SK-N-SH (cell line): Measurements from ENCODE around the gene GLYATL1. TPM values are rescaled to one million over a fixed set of nuclear protein-coding genes. Genes with fewer than 3 reads are reported as not detected.

ENCODE experiments used
- CTCF ChIA-PET: fragments of 300-600, 350-600 bp; formaldehyde crosslinking; extraction: SDS; loops from one replicate; lab custom pipeline; 2021; lab: Yijun Ruan, JAX
- POLR2A ChIA-PET: fragments of 350-600 bp; sonication (Branson Sonifier 250); formaldehyde crosslinking; extraction: SDS; loops from one replicate; lab custom pipeline; 2020; ENCODE audit warnings: antibody characterized with exemption, inconsistent platforms; lab: Yijun Ruan, JAX
- DNase-seq: peaks from one replicate; pipeline ENCODE4 v3.0.0; 2012
- H2AFZ ChIP-seq: fragments of 200-600 bp; sonication (generic); 2 replicates; pipeline ENCODE4 v1.8.1; 2016; ENCODE audit warnings: antibody characterized with exemption, mild to moderate bottlenecking, low read depth
- H3F3A ChIP-seq: fragments of 200-600 bp; sonication (generic); replicated peaks from 2 replicates; pipeline ENCODE3; 2016; ENCODE audit warnings: antibody characterized with exemption, mild to moderate bottlenecking; ENCODE audit not compliant: insufficient read depth
- H3K27ac ChIP-seq, 2 experiments: fragments of 200-500 bp in 1 of 2; fragments of 200-600 bp in 1 of 2; sonication (Bioruptor generic) in 1 of 2; sonication (generic), shearing (Covaris generic) in 1 of 2; 2 replicates each; pipeline versions ENCODE4 v1.5.1 to v1.6.1; 2014 to 2016; ENCODE audit warnings: low read depth in 2 of 2, inconsistent platforms in 1 of 2, low read length in 1 of 2, mild to moderate bottlenecking in 1 of 2, mixed read lengths in 1 of 2
- H3K27me3 ChIP-seq: fragments of 200-600 bp; sonication (generic), shearing (Covaris generic); 2 replicates; pipeline ENCODE4 v1.6.1; 2016; ENCODE audit warnings: mixed run types; ENCODE audit not compliant: insufficient read depth
- H3K36me3 ChIP-seq, 2 experiments: fragments of 200-500 bp in 1 of 2; fragments of 200-600 bp in 1 of 2; sonication (Bioruptor generic) in 1 of 2; sonication (generic) in 1 of 2; replicated peaks in 1 of 2; 2 replicates each; pipeline versions ENCODE3 to v1.5.1; 2014 to 2016; ENCODE audit warnings: low read length in 1 of 2, mild to moderate bottlenecking in 1 of 2; ENCODE audit not compliant: insufficient read depth in 2 of 2, control insufficient read depth in 1 of 2
- H3K4me1 ChIP-seq, 2 experiments: fragments of 200-500 bp in 1 of 2; fragments of 200-600 bp in 1 of 2; sonication (Bioruptor generic) in 1 of 2; sonication (generic), shearing (Covaris generic) in 1 of 2; 2 replicates each; pipeline versions ENCODE4 v1.5.1 to v1.6.1; 2014 to 2016; ENCODE audit warnings: low read depth in 1 of 2, low read length in 1 of 2, mixed run types in 1 of 2; ENCODE audit not compliant: insufficient read depth in 2 of 2, control insufficient read depth in 1 of 2
- H3K4me2 ChIP-seq: fragments of 200-600 bp; sonication (generic), shearing (Covaris generic); 2 replicates; pipeline ENCODE4 v1.6.1; 2017; ENCODE audit warnings: mixed run types
- H3K4me3 ChIP-seq, 2 experiments: fragments of 200-500 bp in 1 of 2; fragments of 200-600 bp in 1 of 2; sonication (Bioruptor generic) in 1 of 2; sonication (generic), shearing (Covaris generic) in 1 of 2; 2 replicates each; pipeline versions ENCODE4 v1.5.1 to v1.8.1; 2014 to 2016; ENCODE audit warnings: low read depth in 2 of 2, inconsistent platforms in 1 of 2, low read length in 1 of 2, mild to moderate bottlenecking in 1 of 2, mixed read lengths in 1 of 2, moderate library complexity in 1 of 2
- H3K79me2 ChIP-seq: fragments of 200-600 bp; sonication (generic); 2 replicates; pipeline ENCODE4 v1.8.1; 2017; ENCODE audit warnings: mild to moderate bottlenecking; ENCODE audit not compliant: insufficient read depth
- H3K9ac ChIP-seq: fragments of 200-600 bp; sonication (generic); 2 replicates; pipeline ENCODE4 v1.6.1; 2017; ENCODE audit warnings: mixed run types
- H3K9me2 ChIP-seq: fragments of 200-600 bp; sonication (generic); 2 replicates; pipeline ENCODE4 v1.6.1; 2017; ENCODE audit warnings: mixed run types
- H3K9me3 ChIP-seq: fragments of 200-600 bp; sonication (generic); 2 replicates; pipeline ENCODE4 v1.6.1; 2017; ENCODE audit warnings: mixed run types, mild to moderate bottlenecking, moderate library complexity
- H4K20me1 ChIP-seq: fragments of 200-600 bp; sonication (generic); 2 replicates; pipeline ENCODE4 v1.6.1; 2017; ENCODE audit warnings: mild to moderate bottlenecking, mixed run types; ENCODE audit not compliant: insufficient read depth
- CHD2 ChIP-seq: fragments of 150-350 bp; IDR thresholded peaks from 2 replicates; pipeline ENCODE4 v1.6.1; 2018; ENCODE audit warnings: low read length; ENCODE audit not compliant: partially characterized antibody
- EZH2phosphoT487 ChIP-seq: fragments of 200-600 bp; sonication (generic); IDR thresholded peaks from 2 replicates; pipeline ENCODE4 v1.6.1; 2017; ENCODE audit warnings: low read depth, mixed run types, mild to moderate bottlenecking, antibody characterized with exemption, moderate library complexity, borderline replicate concordance
- FOSL2 ChIP-seq: IDR thresholded peaks from 2 replicates; pipeline ENCODE4 v1.4.0; 2012; ENCODE audit warnings: low read depth, mild to moderate bottlenecking, moderate library complexity, borderline replicate concordance
- FOXJ3 ChIP-seq: sonication (generic); formaldehyde crosslinking; IDR thresholded peaks from 2 replicates; pipeline ENCODE4 v1.5.1; 2020; ENCODE audit warnings: mild to moderate bottlenecking, missing genetic modification reagents
- GABPA ChIP-seq: IDR thresholded peaks from 2 replicates; pipeline ENCODE4 v1.4.0; 2012; ENCODE audit warnings: low read depth, mild to moderate bottlenecking
- POLR2AphosphoS5 ChIP-seq: IDR thresholded peaks from 2 replicates; pipeline ENCODE4 v1.6.1; 2012; ENCODE audit warnings: low read depth, low read length
- RAD21 ChIP-seq: IDR thresholded peaks from 2 replicates; pipeline ENCODE4 v1.6.1; 2012; ENCODE audit warnings: mild to moderate bottlenecking, low read length
- RCOR1 ChIP-seq: fragments of 150-350 bp; IDR thresholded peaks from 2 replicates; pipeline ENCODE4 v1.6.1; 2017; ENCODE audit warnings: antibody characterized with exemption, low read length
- SIN3A ChIP-seq: IDR thresholded peaks from 2 replicates; pipeline ENCODE4 v1.6.1; 2012; ENCODE audit warnings: low read depth, mild to moderate bottlenecking, low read length, moderate library complexity, borderline replicate concordance
- TAF1 ChIP-seq: IDR thresholded peaks from 2 replicates; pipeline ENCODE4 v1.6.1; 2012; ENCODE audit warnings: low read depth, mild to moderate bottlenecking, low read length, moderate library complexity, borderline replicate concordance
- WGBS: methylation state at CpG from one replicate; pipeline ENCODE4 v1.1.6; 2017; ENCODE audit warnings: low lambda C conversion rate; 5-methylcytosine and 5-hydroxymethylcytosine counted together
- polyA plus RNA-seq, 3 experiments: library from polyadenylated mRNA; depleted of rRNA; stranded (reverse); fragments of >200 nt; gene quantifications; 2 replicates each; pipeline ENCODE4 v1.2.3, GENCODE V29; 2012
- TF ChIP-seq, protein P1 (sequence below): fragments of 200-600 bp; sonication (generic); IDR thresholded peaks from 2 replicates; pipeline ENCODE4 v1.6.1; 2017; ENCODE audit warnings: antibody characterized with exemption, mild to moderate bottlenecking, moderate library complexity
- TF ChIP-seq, protein P2 (sequence below): fragments of 150-350 bp; IDR thresholded peaks from 2 replicates; pipeline ENCODE4 v1.6.1; 2016; ENCODE audit warnings: mild to moderate bottlenecking, low read depth, low read length
- TF ChIP-seq, protein P3 (sequence below): fragments of 150-350 bp; IDR thresholded peaks from 2 replicates; pipeline ENCODE4 v1.6.1; 2017; ENCODE audit warnings: antibody characterized with exemption, low read length, low read depth, borderline replicate concordance
- TF ChIP-seq, protein P4 (sequence below): IDR thresholded peaks from 2 replicates; pipeline ENCODE4 v1.4.0; 2012; ENCODE audit warnings: low read depth, borderline replicate concordance

Gene GLYATL1
- polyA plus RNA-seq, 1 of the 3 experiments (the other 2 are of a cell fraction): 0.21 TPM

DNA sequence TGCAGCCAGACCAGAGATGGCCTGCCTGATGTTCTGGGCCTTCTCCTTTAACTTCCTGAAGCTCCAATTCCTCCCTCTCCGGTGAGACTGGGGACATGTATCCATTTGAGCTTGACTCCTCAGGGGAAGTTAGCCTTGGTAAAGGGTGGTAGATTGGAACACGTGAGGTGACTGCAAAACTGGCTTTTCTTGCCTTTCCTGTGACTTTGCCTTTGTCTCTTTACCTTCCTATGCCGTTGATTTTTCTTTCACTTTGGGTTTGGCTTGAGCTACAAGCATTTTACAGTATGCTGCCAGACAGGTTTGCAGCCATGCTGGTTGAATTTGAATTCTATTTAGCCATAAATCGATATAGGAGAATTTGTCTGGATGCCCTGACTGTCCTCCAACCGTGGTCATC, 16.8 kb upstream of the GLYATL1 start:
- Histone ChIP-seq H3K4me1 (peaks cover 0 to 6% of the 10 kb centered on the region in 2 experiments; a peak in 2 of 4 replicates), H3K9ac (no peak overlapping the region), H2AFZ (no peak overlapping the region), H4K20me1 (no peaks in the 10 kb centered on the region), H3K9me3 (no peaks in the 10 kb centered on the region), H3K9me2 (no peaks in the 10 kb centered on the region), H3K4me2 (no peak overlapping the region), H3K27me3 (no peaks in the 10 kb centered on the region), H3F3A (no peaks in the 10 kb centered on the region), H3K27ac (no peak overlapping the region), H3K4me3 (no peak overlapping the region), H3K36me3 (no peaks in the 10 kb centered on the region), H3K79me2 (no peaks in the 10 kb centered on the region)
- WGBS: 33% methylated on average over 5 of the region's 5 CpGs
- ChIA-PET POLR2A (no interaction called here), CTCF (interaction anchor here (0.5 to 2.7 kb wide), 10 partner anchors 17 to 268 kb away, joined by 3 to 12 read pairs (median 3); partner anchors contain the start of gene GLYATL2)
- no peak for DNase-seq
- TF ChIP-seq, protein P1, sequence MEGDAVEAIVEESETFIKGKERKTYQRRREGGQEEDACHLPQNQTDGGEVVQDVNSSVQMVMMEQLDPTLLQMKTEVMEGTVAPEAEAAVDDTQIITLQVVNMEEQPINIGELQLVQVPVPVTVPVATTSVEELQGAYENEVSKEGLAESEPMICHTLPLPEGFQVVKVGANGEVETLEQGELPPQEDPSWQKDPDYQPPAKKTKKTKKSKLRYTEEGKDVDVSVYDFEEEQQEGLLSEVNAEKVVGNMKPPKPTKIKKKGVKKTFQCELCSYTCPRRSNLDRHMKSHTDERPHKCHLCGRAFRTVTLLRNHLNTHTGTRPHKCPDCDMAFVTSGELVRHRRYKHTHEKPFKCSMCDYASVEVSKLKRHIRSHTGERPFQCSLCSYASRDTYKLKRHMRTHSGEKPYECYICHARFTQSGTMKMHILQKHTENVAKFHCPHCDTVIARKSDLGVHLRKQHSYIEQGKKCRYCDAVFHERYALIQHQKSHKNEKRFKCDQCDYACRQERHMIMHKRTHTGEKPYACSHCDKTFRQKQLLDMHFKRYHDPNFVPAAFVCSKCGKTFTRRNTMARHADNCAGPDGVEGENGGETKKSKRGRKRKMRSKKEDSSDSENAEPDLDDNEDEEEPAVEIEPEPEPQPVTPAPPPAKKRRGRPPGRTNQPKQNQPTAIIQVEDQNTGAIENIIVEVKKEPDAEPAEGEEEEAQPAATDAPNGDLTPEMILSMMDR: no peak
- TF ChIP-seq FOSL2 (no peak), RCOR1 (no peak), CHD2 (no peak), RAD21 (no peak), POLR2AphosphoS5 (no peak), FOXJ3 (no peak), EZH2phosphoT487 (no peak), SIN3A (no peak), TAF1 (no peak), GABPA (no peak)
- TF ChIP-seq, protein P2, sequence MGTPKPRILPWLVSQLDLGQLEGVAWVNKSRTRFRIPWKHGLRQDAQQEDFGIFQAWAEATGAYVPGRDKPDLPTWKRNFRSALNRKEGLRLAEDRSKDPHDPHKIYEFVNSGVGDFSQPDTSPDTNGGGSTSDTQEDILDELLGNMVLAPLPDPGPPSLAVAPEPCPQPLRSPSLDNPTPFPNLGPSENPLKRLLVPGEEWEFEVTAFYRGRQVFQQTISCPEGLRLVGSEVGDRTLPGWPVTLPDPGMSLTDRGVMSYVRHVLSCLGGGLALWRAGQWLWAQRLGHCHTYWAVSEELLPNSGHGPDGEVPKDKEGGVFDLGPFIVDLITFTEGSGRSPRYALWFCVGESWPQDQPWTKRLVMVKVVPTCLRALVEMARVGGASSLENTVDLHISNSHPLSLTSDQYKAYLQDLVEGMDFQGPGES: no peak
- TF ChIP-seq, protein P3, sequence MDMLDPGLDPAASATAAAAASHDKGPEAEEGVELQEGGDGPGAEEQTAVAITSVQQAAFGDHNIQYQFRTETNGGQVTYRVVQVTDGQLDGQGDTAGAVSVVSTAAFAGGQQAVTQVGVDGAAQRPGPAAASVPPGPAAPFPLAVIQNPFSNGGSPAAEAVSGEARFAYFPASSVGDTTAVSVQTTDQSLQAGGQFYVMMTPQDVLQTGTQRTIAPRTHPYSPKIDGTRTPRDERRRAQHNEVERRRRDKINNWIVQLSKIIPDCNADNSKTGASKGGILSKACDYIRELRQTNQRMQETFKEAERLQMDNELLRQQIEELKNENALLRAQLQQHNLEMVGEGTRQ: no peak
- TF ChIP-seq, protein P4, sequence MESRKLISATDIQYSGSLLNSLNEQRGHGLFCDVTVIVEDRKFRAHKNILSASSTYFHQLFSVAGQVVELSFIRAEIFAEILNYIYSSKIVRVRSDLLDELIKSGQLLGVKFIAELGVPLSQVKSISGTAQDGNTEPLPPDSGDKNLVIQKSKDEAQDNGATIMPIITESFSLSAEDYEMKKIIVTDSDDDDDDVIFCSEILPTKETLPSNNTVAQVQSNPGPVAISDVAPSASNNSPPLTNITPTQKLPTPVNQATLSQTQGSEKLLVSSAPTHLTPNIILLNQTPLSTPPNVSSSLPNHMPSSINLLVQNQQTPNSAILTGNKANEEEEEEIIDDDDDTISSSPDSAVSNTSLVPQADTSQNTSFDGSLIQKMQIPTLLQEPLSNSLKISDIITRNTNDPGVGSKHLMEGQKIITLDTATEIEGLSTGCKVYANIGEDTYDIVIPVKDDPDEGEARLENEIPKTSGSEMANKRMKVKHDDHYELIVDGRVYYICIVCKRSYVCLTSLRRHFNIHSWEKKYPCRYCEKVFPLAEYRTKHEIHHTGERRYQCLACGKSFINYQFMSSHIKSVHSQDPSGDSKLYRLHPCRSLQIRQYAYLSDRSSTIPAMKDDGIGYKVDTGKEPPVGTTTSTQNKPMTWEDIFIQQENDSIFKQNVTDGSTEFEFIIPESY: no peak
- TF ChIP-seq, all 33 proteins: peak for 0
